ENCODE results near the gene SSBP4. TPM values are rescaled to one million over a fixed set of nuclear protein-coding genes. Genes with fewer than 3 reads are reported as not detected.

Gene SSBP4
- total RNA-seq, 4 donors from 2014 or later: 18.1 to 30.5 (median 27.4) TPM

DNA sequence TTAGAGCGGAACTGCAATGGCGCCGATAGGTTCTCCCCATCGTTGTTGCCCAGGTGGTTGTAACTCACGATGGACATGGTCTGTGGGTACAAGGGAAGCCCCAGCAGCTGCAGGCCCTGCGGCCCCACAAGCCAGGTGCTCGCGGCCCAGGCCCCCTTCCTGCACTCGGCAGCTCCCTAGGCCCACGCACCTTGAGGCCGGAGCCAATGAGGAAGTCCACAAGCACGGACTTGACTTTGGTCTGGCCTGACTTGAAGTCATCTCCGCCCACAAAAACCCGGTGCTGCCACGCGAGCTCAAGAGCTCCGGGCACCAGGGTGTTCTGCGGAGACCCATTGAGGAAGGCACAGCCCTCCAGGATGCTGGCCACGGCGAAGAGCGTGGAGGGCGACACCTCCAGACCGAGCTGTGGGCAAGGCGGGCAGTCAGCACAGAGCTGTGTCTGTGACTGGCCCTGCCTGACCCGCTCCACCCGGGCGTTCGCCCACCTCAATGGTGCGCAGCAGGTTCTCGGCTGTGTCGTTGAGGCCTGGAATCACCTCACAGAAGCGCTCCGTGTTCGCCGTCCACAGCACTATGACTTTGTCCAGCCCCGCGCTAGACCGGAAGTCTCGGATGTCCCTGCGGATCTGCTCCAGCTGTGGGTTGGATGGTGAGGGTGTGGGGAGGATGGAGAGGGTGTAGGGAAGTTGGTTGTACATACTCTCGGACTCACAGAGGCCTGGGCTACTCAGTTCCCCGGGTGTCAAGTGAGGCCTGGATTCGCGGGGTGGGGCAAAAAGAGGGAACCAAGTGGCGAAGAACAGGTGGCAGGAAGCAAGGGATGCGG, 16.9 kb downstream of the SSBP4 start:
- peak overlapping the region; percentile 54 for H3K4me3 ChIP-seq

DNA sequence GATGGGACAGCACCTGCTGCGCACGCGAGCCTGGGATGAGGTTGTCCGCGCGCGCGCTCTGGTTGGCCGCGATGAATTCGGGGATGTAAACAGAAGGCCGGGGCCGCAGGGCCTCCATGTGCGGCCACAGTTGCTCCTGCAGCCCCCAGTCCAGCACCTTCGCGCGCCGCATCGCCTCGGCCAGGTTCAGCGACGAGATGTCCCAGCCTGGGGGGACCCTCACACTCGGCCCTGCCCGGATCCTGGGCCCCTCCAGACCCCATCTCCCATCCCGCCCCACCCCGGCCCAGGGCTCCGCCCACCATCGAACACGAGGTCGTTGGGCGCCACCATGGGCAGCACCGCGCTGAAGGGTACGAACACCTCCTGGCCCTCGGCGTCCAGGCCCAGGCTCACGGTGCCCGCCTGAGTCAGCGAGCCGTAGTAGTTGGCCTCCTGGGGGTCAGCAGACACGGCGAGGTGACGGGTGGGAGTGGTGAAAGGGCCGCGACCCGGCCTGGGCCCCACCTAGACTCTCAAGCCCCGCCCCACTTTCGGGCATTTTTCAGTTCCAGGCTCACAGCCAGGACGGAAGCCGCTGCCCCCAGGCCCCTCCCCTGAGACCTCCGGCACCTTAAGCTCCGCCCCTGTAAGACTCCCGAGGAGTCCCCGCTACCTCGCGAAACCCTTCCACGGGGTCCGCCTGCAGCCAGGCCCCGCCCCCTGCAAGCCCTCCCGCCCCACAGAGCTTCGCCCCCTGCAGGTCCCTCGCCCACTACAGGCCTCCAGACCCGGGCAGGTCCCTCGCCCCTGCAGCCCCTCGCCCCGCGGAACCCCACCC, 17.7 kb downstream of the SSBP4 start:
- peak in 1 of 2 donors; percentile 86 for DNase-seq (ENCODE audit: low spot score in 2 of 2)
- Histone ChIP-seq H3K27ac (no peak overlapping the region), H3K36me3 (no peaks in the 10 kb centered on the region), H3K4me3 (peak overlapping the region; percentile 54), H3K9me3 (no peaks in the 10 kb centered on the region), H3K27me3 (no peaks in the 10 kb centered on the region), H3K4me1 (peaks cover 57% of the 10 kb centered on the region)
- WGBS: 63% methylated on average over 16 of the region's 67 CpGs
- TF ChIP-seq POLR2A (IDR thresholded peaks at IDR 0.05): no peak
- TF ChIP-seq EP300 (IDR thresholded peaks at IDR 0.05): no peak
- TF ChIP-seq POLR2AphosphoS5 (IDR thresholded peaks at IDR 0.05): no peak
- TF ChIP-seq, protein P1, sequence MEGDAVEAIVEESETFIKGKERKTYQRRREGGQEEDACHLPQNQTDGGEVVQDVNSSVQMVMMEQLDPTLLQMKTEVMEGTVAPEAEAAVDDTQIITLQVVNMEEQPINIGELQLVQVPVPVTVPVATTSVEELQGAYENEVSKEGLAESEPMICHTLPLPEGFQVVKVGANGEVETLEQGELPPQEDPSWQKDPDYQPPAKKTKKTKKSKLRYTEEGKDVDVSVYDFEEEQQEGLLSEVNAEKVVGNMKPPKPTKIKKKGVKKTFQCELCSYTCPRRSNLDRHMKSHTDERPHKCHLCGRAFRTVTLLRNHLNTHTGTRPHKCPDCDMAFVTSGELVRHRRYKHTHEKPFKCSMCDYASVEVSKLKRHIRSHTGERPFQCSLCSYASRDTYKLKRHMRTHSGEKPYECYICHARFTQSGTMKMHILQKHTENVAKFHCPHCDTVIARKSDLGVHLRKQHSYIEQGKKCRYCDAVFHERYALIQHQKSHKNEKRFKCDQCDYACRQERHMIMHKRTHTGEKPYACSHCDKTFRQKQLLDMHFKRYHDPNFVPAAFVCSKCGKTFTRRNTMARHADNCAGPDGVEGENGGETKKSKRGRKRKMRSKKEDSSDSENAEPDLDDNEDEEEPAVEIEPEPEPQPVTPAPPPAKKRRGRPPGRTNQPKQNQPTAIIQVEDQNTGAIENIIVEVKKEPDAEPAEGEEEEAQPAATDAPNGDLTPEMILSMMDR (IDR thresholded peaks at IDR 0.05): no peak

More for the DNA sequence above, 16.9 kb downstream of the SSBP4 start:
- H3K27me3 ChIP-seq: no peaks in the 10 kb centered on the region
- no peaks in the 10 kb centered on the region for H3K9me3 ChIP-seq
- TF ChIP-seq POLR2A (IDR thresholded peaks at IDR 0.05): no peak
- TF ChIP-seq EP300 (IDR thresholded peaks at IDR 0.05): no peak
- TF ChIP-seq POLR2AphosphoS5 (IDR thresholded peaks at IDR 0.05): no peak
- TF ChIP-seq, protein P1 (IDR thresholded peaks at IDR 0.05): no peak
- WGBS: 74% methylated on average over 28 of the region's 46 CpGs
- H3K36me3 ChIP-seq: no peaks in the 10 kb centered on the region
- H3K27ac ChIP-seq: no peak overlapping the region
- H3K4me1 ChIP-seq: peaks cover 57% of the 10 kb centered on the region
- DNase-seq (ENCODE audit: low spot score in 2 of 2): no peak

DNA sequence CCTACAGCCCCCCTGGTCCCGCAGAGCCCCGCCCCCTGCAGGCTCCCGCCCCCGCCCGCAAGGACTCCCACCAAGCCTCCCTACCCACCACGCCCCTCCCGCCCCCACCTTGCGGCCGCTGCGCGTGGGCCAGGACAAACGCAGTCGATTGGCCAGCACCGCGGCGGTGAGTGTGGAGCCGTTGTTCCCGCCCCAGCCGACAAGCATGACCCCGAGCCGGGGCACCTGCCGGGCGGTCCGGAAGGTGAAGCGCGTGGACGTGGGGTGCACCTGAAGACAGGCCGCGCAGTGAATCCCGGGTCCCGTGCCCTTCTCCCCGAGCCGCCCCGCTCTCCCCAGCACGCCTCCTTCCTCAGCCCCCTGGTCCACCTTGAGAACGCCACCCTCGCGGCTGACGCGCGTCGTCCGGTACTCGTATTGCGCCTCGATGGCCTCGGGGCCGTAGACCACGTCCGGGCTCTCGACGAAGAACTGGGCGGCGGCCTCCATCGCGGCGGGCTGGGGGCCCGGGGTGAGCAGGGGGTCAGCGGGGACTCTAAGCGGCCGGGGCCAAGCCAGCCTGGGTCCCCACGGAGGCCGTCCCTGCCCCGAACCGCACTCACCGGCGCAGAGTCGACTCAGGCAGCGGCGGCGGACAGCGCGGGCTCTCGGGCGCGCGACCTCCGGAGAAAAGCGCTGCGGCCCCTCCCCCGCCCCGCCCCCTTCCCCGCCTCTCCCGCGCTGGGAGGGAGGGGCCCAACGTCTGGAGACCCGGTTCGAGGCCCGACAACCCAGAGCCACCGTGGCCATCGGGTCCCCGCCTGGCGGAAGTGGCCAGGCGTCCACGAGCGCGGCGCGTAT, 18.5 kb downstream of the SSBP4 start, which contains the start of gene ISYNA1:
Gene ISYNA1, minus strand, starts transcription at position 643 of the 840 bp plus-strand sequence. Its CDS starts 154 bp downstream, at position 489.
- peak within 1 kb of the TSS; percentile 15 for H3K27ac ChIP-seq
- peaks cover 62% of the 10 kb centered on the region for H3K4me1 ChIP-seq
- no peaks in the 10 kb centered on the region for H3K27me3 ChIP-seq
- no peak for TF ChIP-seq POLR2AphosphoS5 (IDR thresholded peaks at IDR 0.05)
- TF ChIP-seq, protein P1 (IDR thresholded peaks at IDR 0.05): no peak
- H3K9me3 ChIP-seq: no peaks in the 10 kb centered on the region
- DNase-seq (ENCODE audit: low spot score in 2 of 2): no peak
- peak within 1 kb of the TSS; percentile 54 for H3K4me3 ChIP-seq
- 0% methylated on average over 3 of the region's 99 CpGs for WGBS
- no peaks in the 10 kb centered on the region for H3K36me3 ChIP-seq

DNA sequence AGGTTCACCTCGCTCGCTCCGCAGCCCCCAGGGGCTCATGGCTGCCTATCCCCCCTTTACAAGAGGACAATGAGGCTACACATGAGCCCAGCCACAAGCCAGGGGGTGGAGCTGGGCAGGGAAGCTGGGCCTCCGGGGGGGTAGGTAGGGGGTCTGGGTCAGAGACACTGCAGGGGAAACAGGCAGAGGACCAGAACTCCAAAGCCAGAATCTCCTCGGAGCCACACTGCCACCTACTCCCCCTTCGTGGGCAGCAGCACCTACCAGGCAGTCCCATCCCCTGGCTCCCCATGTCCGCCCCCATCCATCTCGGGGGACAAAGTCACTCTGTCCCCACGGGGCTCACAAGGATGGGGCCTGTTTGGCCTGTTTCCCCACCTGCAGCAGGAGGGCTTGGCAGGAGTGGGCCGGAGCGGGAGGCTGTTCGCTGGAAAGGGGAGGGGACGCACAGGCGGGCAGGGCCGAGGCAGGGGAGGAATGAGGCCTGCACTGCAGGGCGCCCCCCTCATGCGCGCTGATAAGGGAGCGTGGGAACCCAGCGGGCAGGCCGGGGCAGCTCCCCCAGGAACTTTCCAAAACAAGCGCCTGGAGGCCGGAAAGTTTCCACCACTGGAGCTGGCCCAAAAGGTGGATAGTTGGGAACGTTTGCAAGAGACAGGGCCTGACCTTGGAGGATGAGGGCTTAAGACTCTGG, 19.3 kb downstream of the SSBP4 start:
- TF ChIP-seq, protein P1 (IDR thresholded peaks at IDR 0.05): no peak
- TF ChIP-seq POLR2A (IDR thresholded peaks at IDR 0.05) (no peak), EP300 (IDR thresholded peaks at IDR 0.05) (no peak), POLR2AphosphoS5 (IDR thresholded peaks at IDR 0.05) (no peak)
- peak in 1 of 2 donors; percentile 85 for DNase-seq (ENCODE audit: low spot score in 2 of 2)
- peak overlapping the region; percentile 54 for H3K4me3 ChIP-seq
- WGBS: 23% methylated on average over 9 of the region's 24 CpGs
- H3K27ac ChIP-seq: peak overlapping the region; percentile 10
- no peaks in the 10 kb centered on the region for H3K27me3 ChIP-seq
- no peaks in the 10 kb centered on the region for H3K9me3 ChIP-seq
- H3K36me3 ChIP-seq: peaks cover 1% of the 10 kb centered on the region
- peaks cover 55% of the 10 kb centered on the region for H3K4me1 ChIP-seq

Data from suprapubic skin (tissue), 4 donors.